ENCODE measurements around the gene DPP6.

GRCh38 chr7:154436560-154436959 lies 384.4 kb downstream of the DPP6 start:
- TF ChIP-seq SP1 (IDR thresholded peaks at IDR 0.05): no peak
- TF ChIP-seq FOXK2 (IDR thresholded peaks at IDR 0.05): no peak
- TF ChIP-seq SUZ12 (IDR thresholded peaks at IDR 0.05): no peak
- TF ChIP-seq HDGF (IDR thresholded peaks at IDR 0.05; ENCODE audit: borderline replicate concordance): no peak
- no peak for TF ChIP-seq CTBP1 (IDR thresholded peaks at IDR 0.05; ENCODE audit: borderline replicate concordance)
- TF ChIP-seq FOXM1 (IDR thresholded peaks at IDR 0.05; ENCODE audit: borderline replicate concordance): no peak
- TF ChIP-seq BHLHE40 (IDR thresholded peaks at IDR 0.05; ENCODE audit: borderline replicate concordance): no peak
- TF ChIP-seq ELF4 (IDR thresholded peaks at IDR 0.05): no peak

Measured in HEK293T (cell line).